DOHH2 (cell line): Measurements from ENCODE around the gene CYP46A1.

Source experiments
- H3F3A ChIP-seq: fragments of 200-600 bp; sonication (generic), shearing (Covaris generic); 2 replicates; pipeline ENCODE4 v1.6.0; 2016; ENCODE audit warnings: antibody characterized with exemption, mild to moderate bottlenecking; ENCODE audit not compliant: control insufficient read depth, insufficient read depth
- H3K27ac ChIP-seq: fragments of 200-600 bp; sonication (generic); 2 replicates; pipeline ENCODE4 v1.5.1; 2014; ENCODE audit warnings: low read depth, mild to moderate bottlenecking, low read length, moderate library complexity
- H3K27me3 ChIP-seq: fragments of 200-600 bp; sonication (generic); 2 replicates; pipeline ENCODE4 v1.6.1; 2014; ENCODE audit warnings: mild to moderate bottlenecking, low read length, mixed read lengths; ENCODE audit not compliant: control insufficient read depth
- H3K36me3 ChIP-seq: fragments of 200-600 bp; sonication (generic); 2 replicates; pipeline ENCODE4 v1.6.1; 2014; ENCODE audit warnings: mild to moderate bottlenecking, low read length, moderate library complexity, mixed read lengths; ENCODE audit not compliant: control insufficient read depth
- H3K4me1 ChIP-seq: fragments of 200-600 bp; sonication (generic); 2 replicates; pipeline ENCODE4 v1.6.1; 2014; ENCODE audit warnings: mild to moderate bottlenecking, low read length, mixed read lengths; ENCODE audit not compliant: control insufficient read depth
- H3K4me2 ChIP-seq: fragments of 200-600 bp; sonication (generic); 2 replicates; pipeline ENCODE4 v1.6.0; 2014; ENCODE audit warnings: mild to moderate bottlenecking, low read length, moderate library complexity
- H3K4me3 ChIP-seq: fragments of 200-600 bp; sonication (generic); 2 replicates; pipeline ENCODE4 v1.5.1; 2014; ENCODE audit warnings: mild to moderate bottlenecking, low read length, mixed read lengths
- H3K79me2 ChIP-seq: fragments of 200-600 bp; sonication (generic); 2 replicates; pipeline ENCODE4 v1.6.1; 2014; ENCODE audit warnings: mild to moderate bottlenecking, low read length, mixed read lengths; ENCODE audit not compliant: control insufficient read depth
- H3K9me2 ChIP-seq: fragments of 200-600 bp; sonication (generic); replicated peaks from 2 replicates; pipeline ENCODE4 v1.6.1; 2014; ENCODE audit warnings: mild to moderate bottlenecking, low read length, mixed read lengths; ENCODE audit not compliant: control insufficient read depth
- H3K9me3 ChIP-seq: fragments of 200-600 bp; sonication (generic); 2 replicates; pipeline ENCODE4 v1.6.1; 2014; ENCODE audit warnings: antibody characterized with exemption, low read length, mixed read lengths; ENCODE audit not compliant: control insufficient read depth, insufficient read depth
- H4K20me1 ChIP-seq: fragments of 200-600 bp; sonication (generic); 2 replicates; pipeline ENCODE4 v1.6.0; 2014; ENCODE audit warnings: low read depth, mild to moderate bottlenecking, antibody characterized with exemption, low read length, moderate library complexity; ENCODE audit not compliant: control insufficient read depth, insufficient read depth
- CTCF ChIP-seq: fragments of 200-600 bp; sonication (generic); IDR thresholded peaks from one replicate; pipeline ENCODE4 v1.5.1; 2014; ENCODE audit warnings: antibody characterized with exemption, mild to moderate bottlenecking, low read depth, low read length; ENCODE audit not compliant: poor library complexity, severe bottlenecking
- EZH2phosphoT487 ChIP-seq: fragments of 200-600 bp; sonication (generic); IDR thresholded peaks from 2 replicates; pipeline ENCODE4 v1.6.1; 2017; ENCODE audit warnings: borderline replicate concordance, mild to moderate bottlenecking, antibody characterized with exemption, low read length, moderate library complexity, mixed read lengths

The CYP46A1 gene

GRCh38 chr14:99737451-99737951, 53.4 kb downstream of the CYP46A1 start:
- Histone ChIP-seq H4K20me1 (no peaks in the 10 kb centered on the region), H3K36me3 (no peaks in the 10 kb centered on the region), H3F3A (no peaks in the 10 kb centered on the region), H3K9me2 (no peaks in the 10 kb centered on the region), H3K4me3 (no peak overlapping the region), H3K9me3 (no peaks in the 10 kb centered on the region), H3K27me3 (no peaks in the 10 kb centered on the region), H3K79me2 (no peaks in the 10 kb centered on the region), H3K4me1 (no peaks in the 10 kb centered on the region), H3K4me2 (no peak overlapping the region), H3K27ac (no peak overlapping the region)
- TF ChIP-seq EZH2phosphoT487 (no peak), CTCF (no peak)

- H3K9me3 ChIP-seq, result no peaks in the 10 kb centered on the region
- no peaks in the 10 kb centered on the region for H3K4me1 ChIP-seq
- no peak overlapping the region for H3K4me3 ChIP-seq
- H3K9me2 ChIP-seq, result no peaks in the 10 kb centered on the region
- TF ChIP-seq CTCF, result no peak
- no peak for TF ChIP-seq EZH2phosphoT487
- H3K27me3 ChIP-seq, result no peaks in the 10 kb centered on the region
- H3F3A ChIP-seq, result no peaks in the 10 kb centered on the region
- H4K20me1 ChIP-seq, result no peaks in the 10 kb centered on the region
- H3K4me2 ChIP-seq, result no peak overlapping the region
- no peaks in the 10 kb centered on the region for H3K79me2 ChIP-seq
- H3K36me3 ChIP-seq, result no peaks in the 10 kb centered on the region
- H3K27ac ChIP-seq, result no peak overlapping the region
These were observed 54.0 kb downstream of the CYP46A1 start for GRCh38 chr14:99737956-99738667.

- TF ChIP-seq EZH2phosphoT487 (no peak), CTCF (no peak)
- Histone ChIP-seq H3F3A (no peaks in the 10 kb centered on the region), H3K4me2 (no peak overlapping the region), H3K4me1 (peaks cover 6% of the 10 kb centered on the region), H3K9me2 (no peaks in the 10 kb centered on the region), H3K4me3 (no peak overlapping the region), H4K20me1 (no peaks in the 10 kb centered on the region), H3K27me3 (peaks cover 14% of the 10 kb centered on the region), H3K36me3 (no peaks in the 10 kb centered on the region), H3K79me2 (no peaks in the 10 kb centered on the region), H3K9me3 (no peaks in the 10 kb centered on the region), H3K27ac (no peak overlapping the region)
These were observed 56.3 kb downstream of the CYP46A1 start for GRCh38 chr14:99740411-99740810.
